Measurements from ENCODE around the gene RPS27L.
"Not testable (repeated sequence)": the region's sequence is repeated elsewhere in the genome, so short reads cannot be mapped to it uniquely, and the experiment has no call there.

Gene RPS27L

GRCh38 chr15:63140936-63141335 is 16.3 kb downstream of the RPS27L start:
- no peak for DNase-seq (ENCODE audit: low read depth)

GRCh38 chr15:63136742-63137141 is 20.5 kb downstream of the RPS27L start:
- no peak for DNase-seq (ENCODE audit: low read depth)

DNA sequence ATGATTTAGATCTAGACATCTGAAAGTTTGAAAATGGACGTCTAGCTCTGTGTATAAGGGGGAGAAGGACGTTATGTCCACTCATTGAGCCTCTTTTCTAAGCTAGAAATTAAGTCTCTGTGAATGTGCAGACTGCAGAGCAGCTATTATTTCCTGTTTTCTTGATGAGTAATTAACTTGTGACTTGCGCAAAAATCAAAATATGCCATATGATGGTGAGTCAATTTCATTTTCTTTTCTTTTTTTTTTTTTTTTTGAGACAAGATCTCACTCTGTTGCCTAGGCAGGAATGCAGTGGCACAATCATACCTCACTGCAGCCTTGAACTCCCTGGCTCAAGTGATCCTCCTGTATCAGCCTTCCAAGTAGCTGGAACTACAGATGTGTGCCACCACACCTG is 21.5 kb downstream of the RPS27L start:
- DNase-seq (ENCODE audit: low read depth), result peak; percentile 88

- peak; percentile 40 for DNase-seq (ENCODE audit: low read depth)
Observed at GRCh38 chr15:63135281-63135680, 22.0 kb downstream of the RPS27L start.

- no peak for DNase-seq (ENCODE audit: low read depth)
Observed at GRCh38 chr15:63134245-63134985, 22.9 kb downstream of the RPS27L start.

- DNase-seq (ENCODE audit: low read depth), result peak; percentile 85
Observed at GRCh38 chr15:63133786-63134185, 23.5 kb downstream of the RPS27L start.

DNA sequence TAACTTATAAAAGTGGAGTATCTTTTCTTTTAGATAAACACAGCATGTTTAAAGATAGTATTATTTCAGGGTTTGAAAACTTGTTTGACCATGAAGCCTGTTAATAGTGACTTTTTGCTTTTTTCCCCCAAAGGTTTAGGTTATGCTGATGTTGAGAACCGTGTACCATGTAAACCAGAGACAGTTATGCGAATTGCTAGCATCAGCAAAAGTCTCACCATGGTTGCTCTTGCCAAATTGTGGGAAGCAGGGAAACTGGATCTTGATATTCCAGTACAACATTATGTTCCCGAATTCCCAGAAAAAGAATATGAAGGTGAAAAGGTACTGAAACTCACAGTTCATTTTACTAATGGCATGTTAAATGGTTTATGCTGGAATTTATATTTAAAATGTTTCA is 30.6 kb downstream of the RPS27L start:
- no peak for DNase-seq (ENCODE audit: low read depth)

DNA sequence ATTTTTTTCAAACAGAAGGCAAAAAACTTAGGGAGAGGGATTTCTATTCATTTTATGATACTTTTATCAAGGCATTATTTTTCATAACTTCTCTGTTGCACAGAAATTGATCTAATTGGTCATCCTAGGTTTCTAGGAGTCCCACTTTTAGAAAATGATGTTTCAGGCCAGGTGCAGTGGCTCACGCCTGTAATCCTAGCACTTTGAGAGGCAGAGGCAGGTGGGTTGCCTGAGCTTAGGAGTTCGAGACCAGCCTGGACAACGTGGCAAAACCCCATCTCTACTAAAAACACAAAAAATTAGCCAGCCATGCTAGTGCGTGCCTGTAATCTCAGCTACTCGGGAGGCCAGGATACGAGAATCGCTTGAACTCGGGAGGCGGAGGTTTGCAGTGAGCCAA is 32.8 kb downstream of the RPS27L start:
- no peak for DNase-seq (ENCODE audit: low read depth)

- peak; percentile 81 for DNase-seq (ENCODE audit: low read depth)
Observed at GRCh38 chr15:63122002-63122875, 35.0 kb downstream of the RPS27L start.

DNA sequence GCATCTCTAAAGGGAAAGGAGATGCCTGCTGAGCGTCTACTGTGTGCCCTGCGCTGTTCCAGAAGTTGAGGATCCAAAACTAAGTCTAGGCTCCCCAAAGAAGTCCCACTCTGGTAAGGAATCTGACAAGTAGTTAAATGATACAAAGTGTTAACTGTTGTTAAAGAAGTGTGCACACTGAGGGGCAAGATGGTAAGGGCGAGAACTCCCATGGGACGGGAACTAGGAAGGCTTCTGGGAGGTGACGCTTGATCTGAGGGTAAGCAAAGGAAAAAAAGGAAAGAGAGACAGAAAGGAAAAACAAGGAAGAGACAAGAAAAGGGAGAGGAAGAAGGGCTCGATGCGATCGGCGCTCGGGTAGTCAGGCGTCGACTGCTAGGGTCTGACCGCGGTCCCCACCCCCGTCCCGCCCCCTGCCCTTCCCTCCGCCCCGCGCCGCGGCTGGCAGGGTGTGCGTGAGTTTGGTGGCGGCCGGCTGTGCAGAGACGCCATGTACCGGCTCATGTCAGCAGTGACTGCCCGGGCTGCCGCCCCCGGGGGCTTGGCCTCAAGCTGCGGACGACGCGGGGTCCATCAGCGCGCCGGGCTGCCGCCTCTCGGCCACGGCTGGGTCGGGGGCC is 35.8 kb downstream of the RPS27L start, which contains the start of gene LACTB:
TSS of gene LACTB (plus strand) at position 480 of the 620 bp plus-strand sequence. CDS start at position 491, 11 bp downstream.
- peak; percentile 92 for DNase-seq (ENCODE audit: low read depth)

GRCh38 chr15:63118854-63119253 is 38.4 kb downstream of the RPS27L start:
- no peak for DNase-seq (ENCODE audit: low read depth)

- DNase-seq (ENCODE audit: low read depth), result peak; percentile 43
Observed at GRCh38 chr15:63114465-63114864, 42.8 kb downstream of the RPS27L start.

- DNase-seq (ENCODE audit: low read depth), result peak; percentile 37
Observed at GRCh38 chr15:63112871-63113270, 44.4 kb downstream of the RPS27L start.

DNA sequence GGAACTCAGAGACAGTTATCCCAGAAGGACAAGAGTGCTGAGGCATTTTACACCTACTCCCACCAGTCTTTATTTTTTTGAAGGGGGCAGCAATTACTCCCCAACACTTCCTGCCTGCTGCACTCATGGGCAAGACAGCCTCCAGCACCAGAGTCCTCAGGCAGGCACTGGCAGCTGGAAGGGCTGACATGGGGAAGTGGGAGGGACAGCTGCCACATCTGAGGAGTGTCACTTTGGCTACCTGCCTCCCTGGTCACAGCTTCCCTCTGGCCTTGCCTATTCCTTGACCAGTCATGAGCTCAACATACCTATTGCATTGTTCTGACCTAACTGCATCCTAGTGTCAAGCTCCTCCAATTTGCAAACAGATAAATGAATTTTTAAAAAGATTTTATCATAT is 45.8 kb downstream of the RPS27L start:
- DNase-seq (ENCODE audit: low read depth), result no peak

DNA sequence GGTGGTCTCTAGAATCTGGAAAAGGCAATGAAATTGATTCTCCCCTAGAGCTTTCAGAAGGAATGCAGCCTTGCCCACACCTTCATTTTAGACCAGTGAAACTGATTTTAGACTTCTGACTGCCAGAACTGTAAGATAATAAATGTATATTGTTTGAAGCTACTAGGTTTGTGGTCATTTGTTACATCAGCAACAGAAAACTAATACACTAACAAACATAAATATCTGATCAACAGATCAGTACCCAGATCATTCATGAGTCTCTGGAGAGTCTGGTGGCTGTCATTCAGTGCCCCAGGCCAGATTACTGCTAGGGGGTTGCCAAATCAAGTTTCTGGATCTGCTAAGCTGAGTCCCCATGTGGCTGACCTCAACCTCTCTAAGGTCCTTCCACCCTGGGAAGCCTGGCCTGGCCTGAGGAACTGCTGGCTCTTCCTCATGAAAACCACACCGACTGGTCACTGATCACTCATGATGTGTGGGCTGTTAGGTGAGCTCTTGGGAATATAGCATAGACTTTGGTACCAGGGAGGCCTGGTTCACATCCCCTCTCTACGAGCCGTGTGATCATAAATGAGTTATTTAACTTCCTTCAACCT is 46.8 kb downstream of the RPS27L start:
- no peak for DNase-seq (ENCODE audit: low read depth)

DNA sequence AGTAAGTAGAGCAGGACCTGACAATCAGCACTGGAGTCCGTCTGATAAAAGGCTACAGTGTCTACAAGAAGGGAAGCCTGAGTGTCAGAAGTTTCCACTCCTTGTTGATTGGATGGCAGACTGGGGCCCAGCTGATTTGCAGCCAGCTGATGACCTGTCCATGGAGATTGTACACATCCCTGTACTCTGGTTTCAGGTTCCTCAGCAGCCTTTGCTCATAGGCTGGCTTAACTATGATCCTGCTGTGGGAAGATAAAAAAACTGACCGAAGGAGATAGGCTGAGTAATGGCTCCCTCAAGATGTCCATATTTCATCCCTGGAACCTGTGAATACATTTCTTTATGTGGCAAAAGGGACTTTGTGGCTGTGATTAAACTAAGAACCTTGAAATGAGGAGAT is 47.4 kb downstream of the RPS27L start:
- no peak for DNase-seq (ENCODE audit: low read depth)

DNA sequence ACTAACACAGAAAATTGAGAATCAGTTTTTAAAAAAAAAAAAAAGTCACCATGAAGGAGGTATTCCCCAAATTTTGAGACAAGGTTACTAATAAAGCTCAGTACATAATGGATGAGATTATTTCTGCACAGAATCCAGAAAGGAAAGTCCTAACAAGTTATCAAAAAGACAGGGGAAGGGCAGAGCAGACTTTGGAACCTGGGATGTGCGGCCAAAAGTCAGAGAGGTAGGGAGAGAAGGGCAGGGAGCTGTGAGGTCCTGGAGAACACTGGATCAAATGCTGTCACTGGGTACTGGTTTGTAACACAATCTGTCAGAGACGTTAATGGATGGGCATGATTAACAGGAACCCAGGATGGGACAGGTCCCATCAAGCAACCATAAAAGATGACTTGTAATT is 47.8 kb downstream of the RPS27L start:
- DNase-seq (ENCODE audit: low read depth), result no peak

DNA sequence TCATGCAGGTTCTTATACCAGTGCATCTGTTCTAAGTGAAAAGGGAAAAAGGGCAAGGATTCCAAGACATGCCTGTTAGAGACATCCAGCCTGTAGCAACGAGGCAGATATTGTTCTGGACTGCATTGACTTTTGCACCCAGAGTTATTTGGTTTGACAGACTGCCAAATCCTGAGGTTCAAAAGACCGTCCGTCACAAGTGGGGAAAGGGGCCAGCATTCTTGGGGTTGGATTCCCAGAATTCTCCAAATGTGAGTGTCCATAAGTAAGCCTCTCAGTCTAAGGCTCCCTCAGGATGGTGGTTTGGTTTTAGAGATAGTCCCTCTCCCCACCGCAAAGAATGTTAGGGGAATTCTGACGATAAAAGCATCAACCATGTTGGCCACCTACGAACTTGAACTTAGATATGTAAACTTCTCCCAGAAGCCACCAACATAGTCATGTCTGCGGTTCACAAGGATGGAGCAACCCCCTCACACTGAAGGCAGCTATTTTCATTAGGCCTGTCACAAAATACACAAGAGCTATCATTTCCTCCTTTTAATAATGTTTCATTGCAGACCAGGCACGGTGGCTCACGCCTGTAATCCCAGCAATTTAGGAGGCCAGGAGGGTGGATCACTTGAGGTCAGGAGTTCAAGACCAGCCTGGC is 49.3 kb downstream of the RPS27L start:
- DNase-seq (ENCODE audit: low read depth), result peak; percentile 100

GRCh38 chr15:63105354-63105753 is 51.9 kb downstream of the RPS27L start:
- not testable (repeated sequence) for DNase-seq (ENCODE audit: low read depth)

DNA sequence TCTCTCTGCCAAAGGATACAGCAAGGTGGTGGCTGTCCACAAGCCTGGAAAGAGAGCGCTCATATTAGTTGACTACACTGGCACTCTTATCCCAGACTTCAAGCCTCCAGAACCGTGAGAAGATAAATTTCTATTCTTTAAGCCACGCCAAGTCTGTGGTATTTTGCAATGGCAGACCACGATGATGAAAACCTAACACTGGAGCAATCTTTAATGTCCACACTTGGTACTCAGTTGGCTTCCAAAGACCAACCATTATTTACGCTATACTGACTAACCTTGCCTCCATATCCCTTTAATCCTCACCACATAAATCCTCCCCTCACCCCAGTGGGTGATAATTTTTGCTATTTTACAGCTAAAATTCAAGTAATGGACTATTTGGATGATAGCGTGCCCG is 52.5 kb downstream of the RPS27L start:
- peak; percentile 63 for DNase-seq (ENCODE audit: low read depth)

DNA sequence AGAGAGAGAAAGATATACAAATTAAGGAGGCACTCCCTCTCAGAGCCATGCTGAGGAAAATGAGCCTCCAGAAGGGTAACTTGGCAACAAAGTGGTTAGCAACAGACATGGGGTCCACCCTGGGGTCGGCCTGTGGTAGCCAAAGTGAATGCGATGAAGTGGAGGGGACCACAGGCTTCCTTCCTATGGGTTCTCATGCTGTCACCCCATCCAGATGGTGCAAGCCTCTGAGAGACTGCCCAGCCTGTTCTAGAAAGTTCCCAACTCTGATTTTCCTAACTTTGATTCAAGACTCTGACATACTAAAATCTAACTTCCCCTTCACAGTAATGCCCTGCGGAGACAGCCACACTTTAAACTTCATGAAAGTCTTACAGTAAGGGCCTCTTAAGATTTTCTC is 53.9 kb downstream of the RPS27L start:
- no peak for DNase-seq (ENCODE audit: low read depth)

GRCh38 chr15:63099581-63099980 is 57.7 kb downstream of the RPS27L start:
- not testable (repeated sequence) for DNase-seq (ENCODE audit: low read depth)

Data from EH (cell line).